ENCODE data around the gene SCARF2.

- TF ChIP-seq, protein P1, sequence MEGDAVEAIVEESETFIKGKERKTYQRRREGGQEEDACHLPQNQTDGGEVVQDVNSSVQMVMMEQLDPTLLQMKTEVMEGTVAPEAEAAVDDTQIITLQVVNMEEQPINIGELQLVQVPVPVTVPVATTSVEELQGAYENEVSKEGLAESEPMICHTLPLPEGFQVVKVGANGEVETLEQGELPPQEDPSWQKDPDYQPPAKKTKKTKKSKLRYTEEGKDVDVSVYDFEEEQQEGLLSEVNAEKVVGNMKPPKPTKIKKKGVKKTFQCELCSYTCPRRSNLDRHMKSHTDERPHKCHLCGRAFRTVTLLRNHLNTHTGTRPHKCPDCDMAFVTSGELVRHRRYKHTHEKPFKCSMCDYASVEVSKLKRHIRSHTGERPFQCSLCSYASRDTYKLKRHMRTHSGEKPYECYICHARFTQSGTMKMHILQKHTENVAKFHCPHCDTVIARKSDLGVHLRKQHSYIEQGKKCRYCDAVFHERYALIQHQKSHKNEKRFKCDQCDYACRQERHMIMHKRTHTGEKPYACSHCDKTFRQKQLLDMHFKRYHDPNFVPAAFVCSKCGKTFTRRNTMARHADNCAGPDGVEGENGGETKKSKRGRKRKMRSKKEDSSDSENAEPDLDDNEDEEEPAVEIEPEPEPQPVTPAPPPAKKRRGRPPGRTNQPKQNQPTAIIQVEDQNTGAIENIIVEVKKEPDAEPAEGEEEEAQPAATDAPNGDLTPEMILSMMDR (IDR thresholded peaks at IDR 0.05) = no peak
- no peak for TF ChIP-seq EZH2 (IDR thresholded peaks at IDR 0.05; ENCODE audit: borderline replicate concordance, insufficient read depth, low read depth, low read length, poor library complexity, severe bottlenecking)
Measured at GRCh38 chr22:20414450-20414849, 23.2 kb downstream of the SCARF2 start.

All from B cell (primary cell).